Measurements from ENCODE around the gene C3. TPM values are rescaled to one million over a fixed set of nuclear protein-coding genes. Genes with fewer than 3 reads are reported as not detected.

C3 gene
- total RNA-seq, 4 donors from 2014 or later, result 1,035 to 6,271 (median 2,305) TPM

DNA sequence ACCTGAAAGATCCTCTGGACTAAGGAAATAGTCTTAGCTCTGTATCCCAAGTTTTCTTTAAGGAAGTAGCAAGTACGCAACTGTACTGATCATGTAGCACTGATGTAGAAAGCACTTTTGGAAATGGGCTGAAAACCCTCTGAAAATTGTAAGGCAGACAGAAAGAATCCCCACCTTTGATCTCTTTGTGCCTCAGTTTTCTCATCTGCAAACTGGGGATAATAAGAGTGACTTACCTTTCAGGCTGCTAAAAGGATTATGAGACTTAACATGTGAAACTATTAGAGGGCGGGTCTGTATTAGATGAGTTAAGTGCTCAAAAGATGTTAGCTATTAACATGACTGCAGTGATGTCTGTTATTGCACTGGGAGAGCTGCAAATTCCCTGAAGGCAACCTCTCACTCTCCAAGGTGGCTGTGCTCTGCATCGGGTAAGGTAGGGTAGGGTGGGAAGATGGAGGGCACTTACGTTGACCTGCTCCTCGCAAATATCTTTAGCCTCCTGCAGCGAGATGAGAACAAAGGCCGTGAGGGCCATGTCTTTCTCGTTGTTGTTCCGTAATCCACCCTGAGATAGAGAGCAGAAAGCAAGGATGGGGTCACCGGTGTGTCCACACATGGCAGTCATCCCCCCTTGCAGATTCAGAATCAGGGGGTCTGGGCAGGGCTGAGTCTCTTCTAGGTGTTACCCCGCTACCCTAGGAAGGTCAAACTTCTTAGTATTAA, 30.1 kb downstream of the C3 start:
- DNase-seq (ENCODE audit: low spot score) (no peak), ATAC-seq (ENCODE audit: low FRiP score) (no peak)
- TF ChIP-seq, protein P1, sequence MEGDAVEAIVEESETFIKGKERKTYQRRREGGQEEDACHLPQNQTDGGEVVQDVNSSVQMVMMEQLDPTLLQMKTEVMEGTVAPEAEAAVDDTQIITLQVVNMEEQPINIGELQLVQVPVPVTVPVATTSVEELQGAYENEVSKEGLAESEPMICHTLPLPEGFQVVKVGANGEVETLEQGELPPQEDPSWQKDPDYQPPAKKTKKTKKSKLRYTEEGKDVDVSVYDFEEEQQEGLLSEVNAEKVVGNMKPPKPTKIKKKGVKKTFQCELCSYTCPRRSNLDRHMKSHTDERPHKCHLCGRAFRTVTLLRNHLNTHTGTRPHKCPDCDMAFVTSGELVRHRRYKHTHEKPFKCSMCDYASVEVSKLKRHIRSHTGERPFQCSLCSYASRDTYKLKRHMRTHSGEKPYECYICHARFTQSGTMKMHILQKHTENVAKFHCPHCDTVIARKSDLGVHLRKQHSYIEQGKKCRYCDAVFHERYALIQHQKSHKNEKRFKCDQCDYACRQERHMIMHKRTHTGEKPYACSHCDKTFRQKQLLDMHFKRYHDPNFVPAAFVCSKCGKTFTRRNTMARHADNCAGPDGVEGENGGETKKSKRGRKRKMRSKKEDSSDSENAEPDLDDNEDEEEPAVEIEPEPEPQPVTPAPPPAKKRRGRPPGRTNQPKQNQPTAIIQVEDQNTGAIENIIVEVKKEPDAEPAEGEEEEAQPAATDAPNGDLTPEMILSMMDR (IDR thresholded peaks at IDR 0.05), result no peak

DNA sequence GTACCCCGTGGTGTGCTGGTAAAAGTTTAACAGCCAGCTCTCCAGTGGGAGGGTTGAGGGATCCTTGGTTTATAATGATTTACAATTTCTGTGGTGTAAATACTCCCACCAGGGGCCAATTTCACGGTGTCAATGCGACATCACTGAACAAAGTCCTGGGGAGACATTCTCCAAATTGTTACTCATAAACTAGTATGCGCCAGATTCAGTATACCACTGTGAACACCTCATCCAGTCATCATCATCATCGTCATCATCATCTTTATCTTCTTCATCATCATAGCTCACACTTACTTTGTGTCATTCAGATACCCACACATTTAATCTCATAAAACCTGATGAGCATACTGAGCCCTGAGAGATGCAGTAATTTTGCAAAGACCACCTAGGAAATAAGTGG, 33.3 kb downstream of the C3 start:
- ATAC-seq (ENCODE audit: low FRiP score), result no peak
- TF ChIP-seq, protein P1 (IDR thresholded peaks at IDR 0.05), result no peak
- DNase-seq (ENCODE audit: low spot score), result no peak

DNA sequence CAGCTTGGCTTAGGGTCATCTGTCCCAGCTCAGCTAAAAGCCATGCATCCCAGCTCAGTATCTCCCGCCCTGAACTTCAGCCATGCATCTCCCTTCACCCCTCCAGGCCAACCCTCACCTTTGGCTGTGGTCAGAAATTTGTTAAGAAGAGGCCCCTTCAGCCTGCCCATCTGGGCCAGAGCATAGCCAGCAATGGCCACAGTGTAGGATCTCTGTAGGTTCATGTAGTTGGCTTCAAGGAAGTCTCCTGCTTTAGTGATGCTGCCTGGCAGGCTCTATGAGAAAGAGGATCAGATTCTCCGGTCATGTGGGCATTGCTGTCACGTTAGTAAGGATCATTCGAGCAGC, 33.8 kb downstream of the C3 start:
- ATAC-seq (ENCODE audit: low FRiP score) (no peak), DNase-seq (ENCODE audit: low spot score) (no peak)
- TF ChIP-seq, protein P1 (IDR thresholded peaks at IDR 0.05), result no peak

DNA sequence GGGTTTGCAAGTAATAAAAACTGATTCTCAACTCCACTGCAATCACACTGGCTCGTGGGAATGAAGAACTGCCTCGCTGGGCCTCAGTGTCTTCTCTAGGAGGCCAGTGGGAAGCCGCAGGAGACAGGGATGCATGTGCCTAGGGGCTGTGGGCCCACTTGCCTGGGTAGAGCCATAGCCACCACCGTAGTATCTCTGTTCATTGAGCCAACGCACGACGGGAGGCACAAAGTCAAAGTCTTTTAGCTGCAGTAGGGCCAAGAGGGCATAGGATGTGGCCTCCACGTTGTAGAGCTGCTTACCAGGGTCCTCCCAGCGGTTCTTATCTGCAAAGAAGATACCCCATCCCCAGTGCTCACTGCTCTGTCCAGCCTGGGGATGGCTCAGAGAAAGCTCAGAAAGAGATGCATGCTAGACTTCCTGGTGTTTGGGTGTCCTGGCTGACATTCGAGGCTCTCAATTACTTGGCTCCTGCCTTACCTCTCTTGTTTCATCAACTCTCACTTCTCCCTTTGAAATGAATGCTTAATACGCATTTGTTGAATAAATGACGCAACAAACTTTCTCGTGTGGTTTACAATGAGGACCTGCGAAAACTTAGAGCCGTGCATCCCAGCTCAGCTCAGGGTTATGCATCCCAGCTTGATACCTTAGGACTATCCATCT, 34.4 kb downstream of the C3 start:
- DNase-seq (ENCODE audit: low spot score) (no peak), ATAC-seq (ENCODE audit: low FRiP score) (no peak)
- TF ChIP-seq, protein P1 (IDR thresholded peaks at IDR 0.05), result no peak

DNA sequence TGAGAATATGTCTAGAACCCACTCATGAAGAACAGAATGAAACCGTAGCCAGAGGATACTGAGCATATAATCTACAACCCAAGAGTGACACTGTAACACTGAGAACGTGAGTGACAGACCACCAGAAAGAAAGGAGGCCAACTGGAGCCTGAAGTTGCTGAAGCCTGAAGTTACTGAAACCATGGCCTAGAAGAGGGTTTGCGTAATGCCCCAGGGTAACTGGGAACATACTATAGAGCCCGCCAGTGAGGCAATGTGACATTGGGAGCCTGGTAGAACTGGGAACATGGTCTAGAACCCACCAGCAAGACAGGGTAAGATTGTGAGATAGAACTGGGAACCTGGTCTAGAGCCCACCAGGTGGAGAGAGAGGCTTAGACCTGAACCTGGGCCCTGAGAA, 35.0 kb downstream of the C3 start:
- ATAC-seq (ENCODE audit: low FRiP score) (no peak), DNase-seq (ENCODE audit: low spot score) (no peak)
- TF ChIP-seq, protein P1 (IDR thresholded peaks at IDR 0.05), result no peak

DNA sequence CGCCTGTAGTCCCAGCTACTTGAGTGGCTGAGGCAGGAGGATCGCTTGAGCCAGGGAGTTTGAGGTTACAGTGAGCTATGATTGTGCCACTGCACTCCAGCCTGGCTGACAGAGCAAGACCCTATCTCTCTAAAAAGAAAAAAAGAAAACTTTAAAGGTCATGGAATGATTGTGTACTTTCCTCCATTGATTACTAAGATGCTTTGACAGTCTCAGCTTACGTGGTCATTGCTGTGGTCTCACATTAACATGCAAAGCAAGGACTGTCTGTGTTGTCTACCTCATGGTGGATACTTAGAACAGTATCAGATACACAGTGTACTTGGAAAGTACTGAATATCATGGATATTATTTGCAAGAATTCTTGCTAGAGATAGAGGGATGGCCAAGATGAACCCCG, 36.5 kb downstream of the C3 start:
- ATAC-seq (ENCODE audit: low FRiP score) (no peak), DNase-seq (ENCODE audit: low spot score) (no peak)
- TF ChIP-seq, protein P1 (IDR thresholded peaks at IDR 0.05), result no peak

DNA sequence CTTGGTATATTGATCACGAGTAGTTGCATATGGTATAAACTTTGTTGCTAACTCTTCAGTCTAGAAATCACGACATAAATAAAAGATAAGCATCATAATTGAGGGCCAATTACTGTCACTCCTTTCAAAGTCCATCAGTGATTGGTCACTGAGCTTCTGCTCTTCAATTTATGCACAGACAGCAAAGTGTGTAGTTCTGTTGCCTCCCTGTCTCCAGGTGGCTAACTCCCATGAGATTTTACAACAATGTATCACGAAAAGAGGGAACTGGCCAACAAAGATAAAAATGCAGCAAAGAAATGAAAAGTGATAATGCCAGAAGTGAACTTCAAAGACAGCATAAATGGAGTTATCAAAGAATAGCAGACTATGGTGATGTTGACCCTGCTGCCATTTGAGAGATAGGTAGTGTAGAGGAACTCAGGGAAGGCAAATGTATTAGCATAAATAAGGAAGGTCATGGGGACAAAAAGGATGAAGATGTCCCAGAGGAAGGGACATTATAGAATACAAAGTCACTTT, 37.8 kb downstream of the C3 start:
- ATAC-seq (ENCODE audit: low FRiP score) (no peak), DNase-seq (ENCODE audit: low spot score) (no peak)
- TF ChIP-seq, protein P1 (IDR thresholded peaks at IDR 0.05), result no peak
